HepG2 (cell line): ENCODE data around the gene ALK. TPM values are rescaled to one million over a fixed set of nuclear protein-coding genes. Genes with fewer than 3 reads are reported as not detected.

Source experiments
- ATAC-seq: fragments of 200-7000 bp; cut with Tn5 transposase; 3 replicates; pipeline ENCODE4 v1.9.1; 2020; ENCODE audit warnings: mild to moderate bottlenecking, moderate library complexity
- BruUV-seq: library from RNA; stranded (reverse); fragments of 400-500 nt; replicated peaks from 2 replicates; lab custom pipeline; 2021; lab: Mats Ljungman, UMichigan
- CTCF ChIA-PET: fragments of 300-600 bp; formaldehyde crosslinking; extraction: SDS; loops from one replicate; lab custom pipeline; 2021; ENCODE audit warnings: low total read pairs, inconsistent platforms, low intra/inter-chr PET ratio; lab: Yijun Ruan, JAX
- POLR2A ChIA-PET: fragments of 350-600 bp; sonication (Branson Sonifier 250); formaldehyde crosslinking; loops from one replicate; lab custom pipeline; 2020; ENCODE audit warnings: antibody characterized with exemption, inconsistent platforms; lab: Yijun Ruan, JAX
- DNase-seq: peaks from one replicate; pipeline ENCODE4 v3.0.0-alpha.2; 2015; ENCODE audit warnings: low spot score
- FAIRE-seq: peaks from 3 replicates; lab custom pipeline; 2011; peaks lifted over from hg19 to GRCh38; lab: Jason Lieb, UNC
- H2AFZ ChIP-seq: one replicate; pipeline ENCODE4 v1.6.1; 2011; ENCODE audit warnings: low read length, inconsistent platforms
- H3K27ac ChIP-seq: fragments of 300-600 bp; 3 replicates; pipeline ENCODE4 v1.8.0; 2011; ENCODE audit warnings: mixed run types, mild to moderate bottlenecking, mixed read lengths, low read length, inconsistent platforms; ENCODE audit not compliant: insufficient read depth; ENCODE audit errors: extremely low read length
- H3K27me3 ChIP-seq, 2 experiments: fragments of 200-600 bp in 1 of 2; 2 replicates in 1 of 2; 3 replicates in 1 of 2; pipeline versions ENCODE4 v1.6.0 to v1.8.0; 2011; ENCODE audit warnings: low read length in 2 of 2, mild to moderate bottlenecking in 2 of 2, moderate library complexity in 2 of 2, inconsistent platforms in 1 of 2; ENCODE audit not compliant: insufficient read depth in 2 of 2, control insufficient read depth in 1 of 2
- H3K36me3 ChIP-seq, 2 experiments: fragments of 200-600 bp in 1 of 2; replicated peaks in 1 of 2; 2 replicates in 1 of 2; 3 replicates in 1 of 2; pipeline versions ENCODE4 v1.5.1 to v1.8.0; 2011; ENCODE audit warnings: low read length in 2 of 2, inconsistent platforms in 1 of 2; ENCODE audit not compliant: insufficient read depth in 2 of 2, control insufficient read depth in 1 of 2
- H3K4me1 ChIP-seq: 2 replicates; pipeline ENCODE4 v1.5.1; 2012; ENCODE audit warnings: low read length, inconsistent platforms; ENCODE audit not compliant: insufficient read depth
- H3K4me2 ChIP-seq: 2 replicates; pipeline ENCODE4 v1.6.0; 2011; ENCODE audit warnings: low read depth, low read length, inconsistent platforms
- H3K4me3 ChIP-seq, 3 experiments: fragments of 200-600 bp in 1 of 3; sonication (generic), shearing (Covaris generic) in 1 of 3; replicated peaks in 1 of 3; 2 replicates each; pipeline ENCODE4 v1.5.1; 2011 to 2016; ENCODE audit warnings: low read length in 3 of 3, inconsistent platforms in 2 of 3, low read depth in 2 of 3, mild to moderate bottlenecking in 2 of 3, control low read depth in 1 of 3, mixed read lengths in 1 of 3; ENCODE audit not compliant: insufficient read depth in 1 of 3
- H3K79me2 ChIP-seq: one replicate; pipeline ENCODE4 v1.6.1; 2011; ENCODE audit warnings: low read length, inconsistent platforms; ENCODE audit not compliant: insufficient read depth
- H3K9ac ChIP-seq: 2 replicates; pipeline ENCODE4 v1.6.0; 2011; ENCODE audit warnings: mild to moderate bottlenecking, low read depth, low read length, inconsistent platforms; ENCODE audit not compliant: insufficient read depth
- H3K9me3 ChIP-seq: 2 replicates; pipeline ENCODE4 v1.5.1; 2012; ENCODE audit warnings: mild to moderate bottlenecking, low read length
- H4K20me1 ChIP-seq: 2 replicates; pipeline ENCODE4 v1.6.0; 2011; ENCODE audit warnings: inconsistent platforms, mild to moderate bottlenecking, low read length, moderate library complexity; ENCODE audit not compliant: insufficient read depth
- ARID2 ChIP-seq: sonication (generic); formaldehyde crosslinking; IDR thresholded peaks from 2 replicates; pipeline ENCODE4 v1.8.1; 2022; ENCODE audit warnings: mild to moderate bottlenecking, missing genetic modification reagents, borderline replicate concordance
- ELF1 ChIP-seq: sonication (generic); formaldehyde crosslinking; IDR thresholded peaks from 2 replicates; pipeline ENCODE4 v1.4.0; 2020; ENCODE audit warnings: missing genetic modification reagents
- MTF2 ChIP-seq: sonication (generic); formaldehyde crosslinking; IDR thresholded peaks from 2 replicates; pipeline ENCODE4 v1.5.0; 2020; ENCODE audit warnings: missing genetic modification reagents, borderline replicate concordance
- RBM22 ChIP-seq: fragments of 200-400 bp; formaldehyde crosslinking; optimal IDR thresholded peaks from 2 replicates; pipeline ENCODE3; 2017; ENCODE audit warnings: mild to moderate bottlenecking, low read length, moderate library complexity
- RERE ChIP-seq: IDR thresholded peaks from 2 replicates; pipeline ENCODE4 v1.6.1; 2016; ENCODE audit warnings: low read depth, missing genetic modification reagents, missing compliant biosample characterization
- SSRP1 ChIP-seq: IDR thresholded peaks from 2 replicates; pipeline ENCODE4 v1.6.1; 2016; ENCODE audit warnings: control low read depth
- ZFX ChIP-seq: sonication (generic); formaldehyde crosslinking; IDR thresholded peaks from 2 replicates; pipeline ENCODE4 v1.4.0; 2020; ENCODE audit warnings: mild to moderate bottlenecking, low read depth, missing genetic modification reagents, moderate library complexity
- ZMYM2 ChIP-seq: sonication (generic); formaldehyde crosslinking; IDR thresholded peaks from 2 replicates; pipeline ENCODE4 v1.8.0; 2022; ENCODE audit warnings: mild to moderate bottlenecking, missing genetic modification reagents
- ZNF18 ChIP-seq: sonication (generic); formaldehyde crosslinking; IDR thresholded peaks from 2 replicates; pipeline ENCODE4 v1.8.0; 2022; ENCODE audit warnings: mild to moderate bottlenecking, missing genetic modification reagents; ENCODE audit not compliant: insufficient replicate concordance
- ZNF20 ChIP-seq: sonication (generic); formaldehyde crosslinking; IDR thresholded peaks from 2 replicates; pipeline ENCODE4 v1.4.0; 2020; ENCODE audit warnings: mild to moderate bottlenecking, moderate library complexity, missing genetic modification reagents
- ZNF335 ChIP-seq: sonication (generic); formaldehyde crosslinking; IDR thresholded peaks from 2 replicates; pipeline ENCODE4 v1.4.0; 2020; ENCODE audit warnings: missing genetic modification reagents
- ZNF382 ChIP-seq: sonication (generic); formaldehyde crosslinking; IDR thresholded peaks from 2 replicates; pipeline ENCODE4 v1.5.0; 2020; ENCODE audit warnings: missing genetic modification reagents, mild to moderate bottlenecking, borderline replicate concordance
- WGBS: methylation state at CpG from one replicate; pipeline ENCODE4 v1.1.6; 2017; ENCODE audit warnings: low lambda C conversion rate; 5-methylcytosine and 5-hydroxymethylcytosine counted together
- in situ Hi-C: cut with HindIII; loops from 2 replicates; pipeline ENCODE4 v1.10.0; 2017; ENCODE audit warnings: low pct_unique_long_range_greater_than_20kb; ENCODE audit not compliant: extremely low pct_ligation_motif_present
- intact Hi-C: fragments of 100-400 bp; cut with micrococcal nuclease; formaldehyde crosslinking; loops from one replicate; pipeline ENCODE4 v1.10.0; 2022; ENCODE audit not compliant: unreplicated experiment
- polyA plus RNA-seq, 8 experiments: library from polyadenylated mRNA; depleted of rRNA in 3 of 8; stranded (reverse) in 7 of 8; unstranded in 1 of 8; fragments of >200 nt; fragmentation: Illumina TruSeq in 4 of 8; extraction: Trizol in 4 of 8; gene quantifications; 2 replicates each; pipeline versions ENCODE4 v1.2.1 to v1.2.3, GENCODE V29; 2011 to 2016; ENCODE audit warnings: low read depth in 4 of 8, missing spikeins in 1 of 8, mixed read lengths in 1 of 8; ENCODE audit not compliant: insufficient read depth in 1 of 8
- total RNA-seq, 5 experiments: library from RNA; depleted of rRNA; stranded (reverse); fragments of >200 nt; fragmentation: Illumina TruSeq; extraction: Trizol; gene quantifications; 2 replicates each; pipeline ENCODE4 v1.2.3, GENCODE V29; 2016; ENCODE audit warnings: low read depth in 1 of 5

The ALK gene
- total and polyA plus RNA-seq, 2 of the 13 experiments (the other 11 are each of a cell fraction or from before 2014, with no cell fraction given): not detected

- Histone ChIP-seq H3K36me3 (no peaks in the 10 kb centered on the region), H3K4me2 (no peak overlapping the region), H3K27ac (no peak overlapping the region), H3K9ac (no peak overlapping the region), H4K20me1 (no peaks in the 10 kb centered on the region), H3K27me3 (peaks cover 0 to 38% of the 10 kb centered on the region in 2 experiments; a peak in 3 of 5 replicates), H3K4me3 (no peak overlapping the region), H3K79me2 (no peaks in the 10 kb centered on the region), H3K4me1 (no peaks in the 10 kb centered on the region), H3K9me3 (no peaks in the 10 kb centered on the region), H2AFZ (no peak overlapping the region)
- in situ Hi-C loops (no loop called here), intact Hi-C loops (no loop called here)
- FAIRE-seq (no peak), DNase-seq (no peak), ATAC-seq (no peak)
- ChIA-PET CTCF (no interaction called here), POLR2A (no interaction called here)
- BruUV-seq: no TSS peak
- WGBS: 3% methylated on average over 5 of the region's 5 CpGs
- TF ChIP-seq ARID2 (no peak), ELF1 (CRISPR knock-in tag) (no peak), ZFX (CRISPR knock-in tag) (no peak), ZNF18 (CRISPR knock-in tag) (no peak), ZNF20 (CRISPR knock-in tag) (no peak), SSRP1 (no peak), ZMYM2 (CRISPR knock-in tag) (no peak), ZNF382 (no peak), RBM22 (no peak), RERE (CRISPR knock-in tag) (no peak), MTF2 (CRISPR knock-in tag) (no peak), ZNF335 (no peak)
Observed at GRCh38 chr2:29570539-29570938, 350.8 kb downstream of the ALK start.
